ENCODE data around the gene CAMSAP1. TPM values are rescaled to one million over a fixed set of nuclear protein-coding genes. Genes with fewer than 3 reads are reported as not detected.

Gene CAMSAP1
- total and polyA plus RNA-seq, 2 of the 4 experiments (the other 2 are of a cell fraction): 8.2 to 19.5 TPM

GRCh38 chr9:135909371-135909770 lies 2.0 kb upstream of the CAMSAP1 start:
- H2AFZ ChIP-seq (replicated peaks; ENCODE audit: low read length, poor library complexity): no peak overlapping the region
- dilution Hi-C loops (cut with HindIII; ENCODE audit: low sequenced_read_pairs, unreplicated experiment) (no loop called here), in situ Hi-C loops (cut with MboI; ENCODE audit: low sequenced_read_pairs) (no loop called here), intact Hi-C loops (cut with micrococcal nuclease) (no loop called here)
- no peak overlapping the region for H3K4me3 ChIP-seq (ENCODE audit: insufficient read depth, low read depth, low read length)
- H2BK20ac ChIP-seq (ENCODE audit: low read depth, low read length): no peak overlapping the region
- H4K5ac ChIP-seq (ENCODE audit: low read depth, low read length): no peak overlapping the region
- H2BK5ac ChIP-seq (ENCODE audit: low read depth, low read length, poor library complexity, severe bottlenecking): no peak overlapping the region
- no peak overlapping the region for H3K27ac ChIP-seq (ENCODE audit: insufficient read depth, low read length)
- no CpG with 5 or more reads among the region's 6 CpGs for WGBS, 2 experiments (ENCODE audit: extremely low coverage in 2 of 2, insufficient read length in 1 of 2)
- BruUV-seq (replicated peaks): no TSS peak
- H3K9me3 ChIP-seq (ENCODE audit: control insufficient read depth, insufficient read depth, low read length): peaks cover 11% of the 10 kb centered on the region
- DNase-seq (no peak), ATAC-seq (ENCODE audit: low read depth) (no peak)
- H2AK9ac ChIP-seq (replicated peaks; ENCODE audit: low read depth, low read length, poor library complexity): no peak overlapping the region
- no peaks in the 10 kb centered on the region for H3K27me3 ChIP-seq (ENCODE audit: control insufficient read depth, insufficient read depth, low read length)
- H4K8ac ChIP-seq (ENCODE audit: low read depth in 2 of 2, low read length in 2 of 2): no peak overlapping the region
- POLR2A ChIA-PET (ENCODE audit: unreplicated experiment): no interaction called here
- peaks cover 25% of the 10 kb centered on the region for H3K36me3 ChIP-seq (ENCODE audit: control insufficient read depth, insufficient read depth, low read length)
- H2BK120ac ChIP-seq (ENCODE audit: low read depth, low read length): no peak overlapping the region
- CTCF ChIA-PET: no interaction called here
- no peak overlapping the region for H2AK5ac ChIP-seq (ENCODE audit: low read depth, low read length)
- H3K23ac ChIP-seq (ENCODE audit: low read depth, low read length): 0 out of 2 replicates have a peak overlapping the region, but pooled peaks have one; percentile 24
- peaks cover 5% of the 10 kb centered on the region; the same call in 1 of the 2 replicates for H3K9me1 ChIP-seq (ENCODE audit: insufficient read depth, low read length)
- H2BK15ac ChIP-seq (ENCODE audit: low read depth, low read length): no peak overlapping the region
- no peak overlapping the region for H3K56ac ChIP-seq (ENCODE audit: extremely low read depth, insufficient read depth, low read length)
- TF ChIP-seq FOS (IDR thresholded peaks at IDR 0.05; ENCODE audit: low read depth, low read length) (no peak), MAZ (IDR thresholded peaks at IDR 0.05; ENCODE audit: borderline replicate concordance, low read depth, low read length) (no peak), RCOR1 (IDR thresholded peaks at IDR 0.05; ENCODE audit: insufficient replicate concordance, low read length) (no peak), RAD21 (IDR thresholded peaks at IDR 0.05; ENCODE audit: low read length) (no peak), CTCF (conservative IDR thresholded peaks at IDR 0.05; ENCODE audit: low read depth, low read length) (no peak), USF2 (IDR thresholded peaks at IDR 0.05; ENCODE audit: low read depth, low read length) (no peak), SMC3 (IDR thresholded peaks at IDR 0.05; ENCODE audit: low read depth, low read length) (no peak), ELK1 (IDR thresholded peaks at IDR 0.05; ENCODE audit: borderline replicate concordance, low read depth, low read length) (no peak), RFX5 (IDR thresholded peaks at IDR 0.05; ENCODE audit: low read depth, low read length) (no peak), MAFK (IDR thresholded peaks at IDR 0.05; ENCODE audit: low read depth, low read length) (no peak), CEBPB (IDR thresholded peaks at IDR 0.05; ENCODE audit: low read depth, low read length) (no peak), CHD1 (IDR thresholded peaks at IDR 0.05; ENCODE audit: low read depth, low read length) (no peak), NFE2L2 (IDR thresholded peaks at IDR 0.05; ENCODE audit: low read depth, low read length) (no peak), POLR2A (IDR thresholded peaks at IDR 0.05; ENCODE audit: low read depth, low read length) (no peak), MXI1 (IDR thresholded peaks at IDR 0.05; ENCODE audit: borderline replicate concordance, low read depth, low read length) (no peak), BHLHE40 (IDR thresholded peaks at IDR 0.05; ENCODE audit: low read depth, low read length) (no peak)
- H4K91ac ChIP-seq (ENCODE audit: insufficient read depth, low read depth, low read length): no peak overlapping the region
- peaks cover 25% of the 10 kb centered on the region for H4K20me1 ChIP-seq (ENCODE audit: insufficient read depth, low read length)
- no peak overlapping the region for H3K4me2 ChIP-seq (ENCODE audit: low read depth, low read length)
- H3K4me1 ChIP-seq (ENCODE audit: control insufficient read depth, insufficient read depth, low read length): peaks cover 10% of the 10 kb centered on the region
- no peak overlapping the region for H3K9ac ChIP-seq (ENCODE audit: low read depth, low read length)
- peaks cover 27 to 53% of the 10 kb centered on the region in 2 experiments for H3K79me1 ChIP-seq (ENCODE audit: low read depth in 1 of 2, low read length in 2 of 2)
- H3K4ac ChIP-seq (ENCODE audit: low read depth, low read length): no peak overlapping the region
- H3K14ac ChIP-seq (replicated peaks; ENCODE audit: low read depth, low read length): no peak overlapping the region
- H3K18ac ChIP-seq (ENCODE audit: low read depth, low read length): no peak overlapping the region

Data from IMR-90 (cell line).